Activated naive CD8-positive, alpha-beta T cell treated with anti-CD3 and anti-CD28 coated beads, Interleukin-2, amount 10 ng/mL, durations not matched to agents 7 days and 5 days (primary cell): ENCODE results near the gene RAB7A. TPM values are rescaled to one million over a fixed set of nuclear protein-coding genes. Genes with fewer than 3 reads are reported as not detected.
"Not testable (repeated sequence)": the region's sequence is repeated elsewhere in the genome, so short reads cannot be mapped to it uniquely, and the experiment has no call there.

Experiments
- ATAC-seq: fragments of 150-1000 bp; cut with Tn5 transposase; one replicate; pipeline ENCODE4 v1.10.0; 2021; ENCODE audit warnings: low read depth, moderate library complexity
- POLR2A ChIA-PET: fragments of 350-600 bp; sonication (Branson Sonifier 250); formaldehyde crosslinking; loops from one replicate; lab custom pipeline; 2021; ENCODE audit warnings: antibody characterized with exemption; lab: Charles Lee
- DNase-seq: peaks from one replicate; pipeline ENCODE4 v3.0.0; 2021
- H3K27ac Mint-ChIP-seq: one replicate; pipeline ENCODE4 v1.8.0; 2022; ENCODE audit warnings: mild to moderate bottlenecking, mixed read lengths
- H3K27me3 Mint-ChIP-seq: one replicate; pipeline ENCODE4 v1.8.0; 2022; ENCODE audit warnings: mild to moderate bottlenecking, moderate library complexity, mixed read lengths
- H3K36me3 Mint-ChIP-seq: one replicate; pipeline ENCODE4 v1.8.0; 2021; ENCODE audit warnings: mild to moderate bottlenecking, mixed read lengths
- H3K4me1 Mint-ChIP-seq: one replicate; pipeline ENCODE4 v1.8.0; 2021; ENCODE audit warnings: mixed read lengths
- H3K4me3 Mint-ChIP-seq: one replicate; pipeline ENCODE4 v1.8.0; 2022; ENCODE audit warnings: mild to moderate bottlenecking, moderate library complexity, mixed read lengths
- H3K9me3 Mint-ChIP-seq: one replicate; pipeline ENCODE4 v1.8.0; 2021; ENCODE audit warnings: mixed read lengths
- total RNA-seq, 2 experiments: library from RNA; stranded (reverse); gene quantifications; one replicate each; pipeline ENCODE4 v1.2.3, GENCODE V29; 2021

Gene RAB7A
- total RNA-seq, 2 experiments from 2014 or later = 197 to 199 TPM

- not testable (repeated sequence) for H3K4me3 Mint-ChIP-seq, ATAC-seq, H3K4me1 Mint-ChIP-seq, H3K9me3 Mint-ChIP-seq, H3K27ac Mint-ChIP-seq, H3K36me3 Mint-ChIP-seq, H3K27me3 Mint-ChIP-seq, DNase-seq
- POLR2A ChIA-PET = interaction anchor here (0.6 kb wide), 1 partner anchor 369 kb away, joined by 4 read pairs; no protein-coding TSS in a partner anchor
Observed at GRCh38 chr3:128829087-128829486, 103.1 kb downstream of the RAB7A start.

GRCh38 chr3:128829925-128830625 is 104.1 kb downstream of the RAB7A start:
- H3K27ac Mint-ChIP-seq, H3K9me3 Mint-ChIP-seq, H3K27me3 Mint-ChIP-seq, H3K4me3 Mint-ChIP-seq, POLR2A ChIA-PET, H3K4me1 Mint-ChIP-seq, ATAC-seq, H3K36me3 Mint-ChIP-seq, DNase-seq: not testable (repeated sequence)

GRCh38 chr3:128830762-128831161 is 104.8 kb downstream of the RAB7A start:
- H3K27ac Mint-ChIP-seq, H3K27me3 Mint-ChIP-seq, DNase-seq, H3K4me3 Mint-ChIP-seq, H3K36me3 Mint-ChIP-seq, ATAC-seq, H3K9me3 Mint-ChIP-seq, POLR2A ChIA-PET, H3K4me1 Mint-ChIP-seq: not testable (repeated sequence)

- H3K4me3 Mint-ChIP-seq, H3K9me3 Mint-ChIP-seq, H3K36me3 Mint-ChIP-seq, H3K27me3 Mint-ChIP-seq, ATAC-seq, DNase-seq, POLR2A ChIA-PET, H3K4me1 Mint-ChIP-seq, H3K27ac Mint-ChIP-seq: not testable (repeated sequence)
Observed at GRCh38 chr3:128832979-128833378, 107.0 kb downstream of the RAB7A start.

- Mint-ChIP-seq H3K27me3 (no peaks in the 10 kb centered on the region), H3K9me3 (no peaks in the 10 kb centered on the region), H3K4me3 (no peak overlapping the region), H3K27ac (no peak overlapping the region), H3K4me1 (peaks cover 2% of the 10 kb centered on the region), H3K36me3 (no peaks in the 10 kb centered on the region)
- POLR2A ChIA-PET = no interaction called here
- DNase-seq (no peak), ATAC-seq (no peak)
Observed at GRCh38 chr3:128835096-128835495, 109.1 kb downstream of the RAB7A start.

- Mint-ChIP-seq H3K4me1 (peaks cover 12% of the 10 kb centered on the region), H3K27ac (no peak overlapping the region), H3K36me3 (no peaks in the 10 kb centered on the region), H3K27me3 (peaks cover 4% of the 10 kb centered on the region), H3K4me3 (no peak overlapping the region), H3K9me3 (no peaks in the 10 kb centered on the region)
- DNase-seq (no peak), ATAC-seq (no peak)
- POLR2A ChIA-PET = no interaction called here
Observed at GRCh38 chr3:128841926-128842920, 116.2 kb downstream of the RAB7A start.

- ATAC-seq (no peak), DNase-seq (no peak)
- H3K4me1 Mint-ChIP-seq = peaks cover 12% of the 10 kb centered on the region
- no peaks in the 10 kb centered on the region for H3K9me3 Mint-ChIP-seq
- POLR2A ChIA-PET = interaction anchor here (0.6 kb wide), 1 partner anchor 551 kb away, joined by 4 read pairs; no protein-coding TSS in a partner anchor
- no peak overlapping the region for H3K27ac Mint-ChIP-seq
- H3K27me3 Mint-ChIP-seq = peaks cover 4% of the 10 kb centered on the region
- H3K36me3 Mint-ChIP-seq = no peaks in the 10 kb centered on the region
- H3K4me3 Mint-ChIP-seq = no peak overlapping the region
Observed at GRCh38 chr3:128844502-128844901, 118.5 kb downstream of the RAB7A start.

GRCh38 chr3:128845119-128845777 is 119.3 kb downstream of the RAB7A start:
- ATAC-seq = no peak
- Mint-ChIP-seq H3K27me3 (peaks cover 4% of the 10 kb centered on the region), H3K9me3 (no peaks in the 10 kb centered on the region), H3K36me3 (no peaks in the 10 kb centered on the region), H3K27ac (no peak overlapping the region), H3K4me1 (peaks cover 10% of the 10 kb centered on the region), H3K4me3 (peak overlapping the region; percentile 56)
- no peak for DNase-seq
- POLR2A ChIA-PET = interaction anchor here (1.5 to 3.3 kb wide), 3 partner anchors 33 to 228 kb away, joined by 7 to 11 read pairs (median 8); partner anchors contain the start of gene ACAD9

GRCh38 chr3:128845778-128846485 is 119.9 kb downstream of the RAB7A start:
- Mint-ChIP-seq H3K27ac (peak overlapping the region; percentile 89), H3K4me1 (peaks cover 10% of the 10 kb centered on the region), H3K27me3 (no peaks in the 10 kb centered on the region), H3K4me3 (peak overlapping the region; percentile 80), H3K36me3 (no peaks in the 10 kb centered on the region), H3K9me3 (no peaks in the 10 kb centered on the region)
- ATAC-seq (peak; percentile 80), DNase-seq (peak; percentile 85)
- POLR2A ChIA-PET = interaction anchor here (1.5 to 3.3 kb wide), 3 partner anchors 32 to 228 kb away, joined by 7 to 11 read pairs (median 8); partner anchors contain the start of gene ACAD9

GRCh38 chr3:128846486-128846891 is 120.5 kb downstream of the RAB7A start:
- H3K4me3 Mint-ChIP-seq = peak overlapping the region; percentile 80
- H3K27ac Mint-ChIP-seq = peak overlapping the region; percentile 89
- no peaks in the 10 kb centered on the region for H3K9me3 Mint-ChIP-seq
- POLR2A ChIA-PET = interaction anchor here (1.5 to 3.3 kb wide), 3 partner anchors 32 to 229 kb away, joined by 7 to 11 read pairs (median 8); partner anchors contain the start of gene ACAD9
- ATAC-seq = peak; percentile 24
- H3K36me3 Mint-ChIP-seq = no peaks in the 10 kb centered on the region
- H3K4me1 Mint-ChIP-seq = peaks cover 10% of the 10 kb centered on the region
- no peak for DNase-seq
- H3K27me3 Mint-ChIP-seq = no peaks in the 10 kb centered on the region

GRCh38 chr3:128847666-128848370 is 121.8 kb downstream of the RAB7A start:
- no peak overlapping the region for H3K4me3 Mint-ChIP-seq
- H3K4me1 Mint-ChIP-seq = peaks cover 9% of the 10 kb centered on the region

GRCh38 chr3:128848936-128849335 is 123.0 kb downstream of the RAB7A start:
- Mint-ChIP-seq H3K36me3 (no peaks in the 10 kb centered on the region), H3K4me1 (peaks cover 9% of the 10 kb centered on the region), H3K4me3 (no peak overlapping the region), H3K27me3 (no peaks in the 10 kb centered on the region), H3K27ac (no peak overlapping the region), H3K9me3 (peaks cover 1% of the 10 kb centered on the region)
- ATAC-seq = no peak
- no peak for DNase-seq
- POLR2A ChIA-PET = no interaction called here

More at GRCh38 chr3:128847666-128848370, 121.8 kb downstream of the RAB7A start:
- Mint-ChIP-seq H3K9me3 (no peaks in the 10 kb centered on the region), H3K27me3 (no peaks in the 10 kb centered on the region), H3K27ac (no peak overlapping the region), H3K36me3 (no peaks in the 10 kb centered on the region)
- DNase-seq (no peak), ATAC-seq (no peak)
- POLR2A ChIA-PET = interaction anchor here (0.7 to 3.3 kb wide), 4 partner anchors 31 to 230 kb away, joined by 3 to 11 read pairs (median 4); no protein-coding TSS in a partner anchor
